HG03460 (cell line): ENCODE measurements around the gene ABCG8.

ENCODE experiments used
- ATAC-seq: cut with Tn5 transposase; IDR thresholded peaks from one replicate; pipeline ENCODE4 v1.9.1; 2021; ENCODE audit not compliant: unreplicated experiment

Gene ABCG8

DNA sequence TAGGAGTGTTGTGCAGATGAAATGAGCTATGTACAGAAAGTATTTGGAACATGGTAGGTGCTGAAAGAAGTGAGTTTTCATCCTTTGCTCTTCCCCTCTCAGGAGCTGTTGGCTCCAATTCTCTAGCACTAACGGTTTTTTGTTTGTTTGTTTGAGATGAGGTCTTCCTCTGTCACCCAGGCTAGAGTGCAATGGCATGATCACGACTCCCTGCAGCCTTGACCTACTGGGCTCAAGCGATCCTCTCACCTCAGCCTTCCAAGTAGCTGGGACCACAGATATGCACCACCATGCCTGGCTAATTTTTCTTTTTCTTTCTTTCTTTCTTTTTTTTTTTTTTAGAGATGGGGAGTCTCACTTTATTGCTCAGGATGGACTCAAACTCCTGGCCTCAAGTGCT lies 12.9 kb upstream of the ABCG8 start:
- ATAC-seq = no peak

GRCh38 chr2:43826305-43827250 lies 12.2 kb upstream of the ABCG8 start:
- no peak for ATAC-seq

- no peak for ATAC-seq
These were observed 7.1 kb upstream of the ABCG8 start for GRCh38 chr2:43831543-43832294.

- ATAC-seq = no peak
These were observed 6.3 kb upstream of the ABCG8 start for GRCh38 chr2:43832457-43832856.

- ATAC-seq = no peak
These were observed 1.7 kb upstream of the ABCG8 start for GRCh38 chr2:43837033-43837432.

DNA sequence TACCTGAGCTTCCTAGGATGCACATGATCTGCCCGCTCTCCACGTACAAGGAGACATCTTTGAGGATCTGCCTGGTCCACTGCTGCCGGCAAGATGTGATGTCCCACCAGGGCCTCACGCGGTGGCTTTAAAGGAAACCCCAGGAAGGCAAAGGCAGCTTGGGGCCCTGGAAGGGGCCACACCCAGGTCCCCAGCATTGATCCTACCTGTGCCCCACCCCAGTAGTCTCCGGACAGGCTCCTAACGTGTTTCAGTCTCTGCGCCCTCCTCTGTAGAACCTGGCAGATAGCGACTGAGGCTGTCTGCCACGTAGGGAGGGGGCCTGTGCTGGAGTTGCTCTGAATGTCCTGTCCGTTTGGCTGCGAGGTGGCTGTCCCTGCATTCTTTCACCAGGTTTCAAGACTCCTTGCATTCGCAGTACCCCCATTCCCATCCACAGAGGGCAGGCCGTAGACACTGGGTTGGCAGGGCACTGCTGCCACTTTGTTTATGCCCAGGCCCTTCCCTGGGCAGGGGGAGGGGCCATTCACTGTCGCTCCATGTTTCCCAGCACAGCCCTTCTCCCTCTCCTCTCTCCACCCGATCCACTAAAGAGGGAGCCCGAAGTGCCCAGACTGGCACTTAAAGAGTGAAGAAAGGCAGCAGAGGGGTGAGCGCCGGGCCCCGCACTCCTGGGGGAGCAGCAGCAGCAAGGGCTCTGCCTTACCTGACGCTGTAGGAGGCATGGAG lies 776 bp upstream of the ABCG8 start:
- ATAC-seq = no peak

DNA sequence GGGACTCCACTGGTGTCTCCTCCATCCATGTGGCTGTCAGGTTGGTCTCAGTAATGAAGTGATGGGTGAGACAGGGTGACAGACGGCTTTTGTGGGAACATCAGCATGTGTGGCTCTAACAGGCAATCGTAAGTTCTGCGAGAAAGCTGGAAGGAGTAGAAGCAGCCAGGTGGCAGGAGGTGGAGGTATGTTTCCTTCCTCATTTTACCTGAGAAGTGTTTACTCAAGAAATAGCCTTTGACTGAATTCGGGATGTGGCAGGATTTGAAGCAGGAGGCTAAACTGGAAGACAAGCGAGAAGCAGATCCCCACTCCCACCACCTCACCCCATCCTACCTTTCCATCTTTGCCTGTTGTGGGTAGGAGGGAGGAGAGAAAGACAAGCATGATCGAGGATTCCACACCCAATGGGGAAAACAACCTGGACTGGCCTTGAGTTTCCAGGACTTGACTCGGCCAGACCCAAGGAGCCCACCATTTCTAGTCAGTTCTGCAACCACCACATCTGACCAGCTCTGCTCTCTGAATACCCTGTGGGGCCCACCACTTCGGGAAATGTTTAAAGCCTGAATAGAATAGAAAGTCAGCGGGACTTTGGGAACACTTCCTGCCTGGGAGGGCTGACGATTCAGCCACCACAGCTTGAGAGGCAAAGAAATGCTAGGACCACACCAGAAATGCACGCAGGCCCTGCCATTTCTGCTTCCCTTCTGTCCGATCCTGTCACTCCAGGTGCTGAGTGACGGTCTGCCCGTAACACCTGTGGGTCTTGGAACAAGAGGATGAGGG lies 1.2 kb downstream of the ABCG8 start:
- ATAC-seq = no peak

- no peak for ATAC-seq
These were observed 2.2 kb downstream of the ABCG8 start for GRCh38 chr2:43840965-43841364.

GRCh38 chr2:43841949-43842865 lies 3.4 kb downstream of the ABCG8 start:
- no peak for ATAC-seq

GRCh38 chr2:43842866-43843226 lies 4.1 kb downstream of the ABCG8 start:
- ATAC-seq = no peak

GRCh38 chr2:43845181-43845580 lies 6.4 kb downstream of the ABCG8 start:
- no peak for ATAC-seq

DNA sequence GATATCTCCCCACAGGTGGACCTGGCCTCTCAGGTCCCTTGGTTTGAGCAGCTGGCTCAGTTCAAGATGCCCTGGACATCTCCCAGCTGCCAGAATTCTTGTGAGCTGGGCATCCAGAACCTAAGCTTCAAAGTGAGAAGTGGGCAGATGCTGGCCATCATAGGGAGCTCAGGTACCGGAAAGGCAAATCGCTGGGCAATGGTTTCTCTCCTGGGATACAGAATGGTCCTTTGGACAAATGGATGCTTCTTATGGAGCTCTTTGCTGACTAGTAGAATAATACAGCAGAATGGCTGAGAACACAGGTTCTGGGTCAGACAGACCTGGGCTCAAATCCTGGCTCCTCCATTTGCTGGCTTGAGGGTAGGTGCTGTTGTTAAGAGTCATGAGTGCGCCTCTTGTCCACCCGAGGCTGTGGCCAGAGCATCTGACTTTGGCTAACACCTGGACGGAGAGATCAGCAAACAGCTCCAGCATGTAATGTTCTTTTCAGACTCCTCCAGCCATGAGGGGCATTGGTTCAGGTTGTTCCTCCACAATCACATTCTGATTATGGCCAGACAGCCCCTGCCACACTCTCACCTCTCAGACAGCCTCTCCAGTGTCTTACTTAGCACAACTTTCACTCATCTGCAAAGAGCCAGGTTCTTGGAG lies 7.5 kb downstream of the ABCG8 start:
- ATAC-seq = no peak

- no peak for ATAC-seq
These were observed 9.4 kb downstream of the ABCG8 start for GRCh38 chr2:43848214-43848613.

DNA sequence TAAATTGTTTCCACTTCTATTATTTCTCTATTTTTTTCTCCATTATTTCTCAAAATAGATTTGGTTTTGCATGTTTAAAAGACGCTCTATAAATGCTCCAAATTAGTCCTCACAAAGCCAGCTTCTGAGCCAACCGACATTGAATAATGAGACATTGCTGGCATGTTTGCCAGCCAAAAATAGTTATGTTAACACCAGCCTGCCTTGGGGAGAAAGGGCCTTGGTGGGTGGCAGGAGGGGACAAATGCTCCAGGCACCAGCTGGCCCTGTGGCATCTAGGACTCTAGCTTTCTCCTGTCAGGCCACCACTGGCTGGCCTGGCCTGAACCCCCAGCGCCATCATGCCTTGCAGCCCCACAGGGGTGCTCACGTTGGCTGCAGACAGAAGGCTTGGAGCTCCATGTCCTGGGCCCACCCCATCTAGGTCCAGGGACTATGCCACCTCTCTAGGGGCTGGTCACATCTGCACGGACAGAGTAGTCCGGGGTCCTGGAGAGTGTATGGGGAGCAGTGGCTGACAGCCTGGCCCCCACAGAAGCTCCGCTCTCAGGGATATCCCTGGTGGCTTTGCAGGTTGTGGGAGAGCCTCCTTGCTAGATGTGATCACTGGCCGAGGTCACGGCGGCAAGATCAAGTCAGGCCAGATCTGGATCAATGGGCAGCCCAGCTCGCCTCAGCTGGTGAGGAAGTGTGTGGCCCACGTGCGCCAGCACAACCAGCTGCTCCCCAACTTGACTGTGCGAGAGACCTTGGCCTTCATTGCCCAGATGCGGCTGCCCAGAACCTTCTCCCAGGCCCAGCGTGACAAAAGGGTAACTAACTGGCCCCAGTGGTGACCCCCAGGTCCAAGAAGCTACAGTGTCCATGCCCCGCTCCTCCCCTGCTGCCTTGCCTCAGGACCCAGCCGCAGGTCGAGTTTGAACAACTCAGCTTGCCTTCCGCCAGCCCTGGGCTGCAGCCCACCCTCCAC lies 12.5 kb downstream of the ABCG8 start:
- ATAC-seq = no peak

- no peak for ATAC-seq
These were observed 13.5 kb downstream of the ABCG8 start for GRCh38 chr2:43852196-43852730.

DNA sequence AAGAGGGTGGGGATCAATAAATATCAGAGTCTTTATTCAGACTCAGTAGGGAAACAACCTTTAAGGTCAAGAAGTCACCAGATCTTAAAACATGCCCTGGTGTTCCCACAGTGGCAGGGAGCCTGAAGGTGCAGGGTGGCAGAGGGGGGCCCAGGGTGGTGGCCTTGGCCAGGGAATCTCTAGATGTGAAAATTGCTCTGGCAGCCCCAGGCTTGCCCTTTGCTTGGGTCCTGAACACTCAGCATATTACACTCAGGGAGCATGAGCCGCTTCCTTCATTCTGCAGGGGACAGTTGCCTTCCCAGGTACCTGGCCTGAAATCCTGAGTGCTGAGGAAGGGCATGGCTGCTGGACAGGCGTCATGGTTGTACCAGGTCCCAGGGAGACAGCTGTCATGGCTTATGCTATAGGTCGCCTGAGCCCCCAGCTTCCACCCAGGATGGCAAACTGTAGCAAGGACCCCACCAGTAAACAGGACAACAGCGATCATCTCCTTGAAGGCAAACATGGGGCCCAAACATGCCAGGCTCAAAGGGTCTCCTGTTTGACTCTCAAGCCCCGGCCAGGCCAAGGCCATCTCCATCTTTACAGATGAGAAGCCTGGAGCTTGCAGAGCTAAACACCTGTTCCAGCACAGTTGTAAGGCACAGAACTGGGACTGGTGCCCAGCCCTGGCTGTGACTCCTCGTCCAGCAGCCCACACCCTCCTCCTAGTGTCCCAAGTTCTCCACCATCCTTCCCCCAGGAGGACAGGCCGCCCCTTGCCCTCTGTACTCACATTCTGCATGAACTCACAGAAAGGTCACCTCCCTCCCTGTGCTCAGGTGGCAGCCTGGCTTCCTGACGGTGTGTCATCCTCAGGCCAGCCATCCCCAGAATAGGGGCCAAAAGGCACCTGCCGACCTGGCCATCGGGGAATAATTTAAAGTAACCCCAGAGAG lies 14.6 kb downstream of the ABCG8 start:
- no peak for ATAC-seq

GRCh38 chr2:43854671-43855070 lies 15.9 kb downstream of the ABCG8 start:
- no peak for ATAC-seq
